Measurements from ENCODE around the gene SCD5.

DNA sequence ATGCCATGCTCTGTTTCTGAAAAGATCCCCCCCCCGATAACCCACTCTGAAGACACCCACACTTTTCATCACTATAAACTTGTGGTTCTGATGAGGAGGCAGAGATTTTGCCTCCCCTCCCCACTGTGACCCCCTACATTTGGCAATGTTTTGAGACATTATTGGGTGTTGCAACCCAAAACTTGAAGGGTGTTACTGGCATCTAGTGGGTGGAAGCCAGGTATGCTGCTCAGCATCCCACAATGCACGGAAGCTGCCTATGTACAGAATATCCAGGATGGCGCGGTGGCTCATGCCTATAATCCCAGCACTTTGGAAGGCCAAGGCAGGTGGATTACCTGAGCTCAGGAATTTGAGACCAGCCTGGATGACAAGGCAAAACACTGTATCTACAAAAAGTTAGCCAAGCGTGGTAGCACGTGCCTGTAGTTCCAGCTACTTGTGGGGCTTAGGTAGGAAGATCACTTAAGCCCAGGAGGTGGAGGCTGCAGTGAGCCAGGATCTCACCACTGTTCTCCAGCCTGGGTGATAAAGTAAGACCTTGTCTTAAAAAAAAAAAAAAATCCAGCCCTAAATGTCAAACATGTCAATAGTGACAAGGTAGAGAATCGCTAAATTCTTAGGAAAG is 87.3 kb downstream of the SCD5 start:
- TF ChIP-seq POLR2A (IDR thresholded peaks at IDR 0.05), result no peak
- no peak for TF ChIP-seq CTCF (IDR thresholded peaks at IDR 0.05)
